Hepatocyte (in vitro differentiated cells): ENCODE results near the gene PAX3.
A peak's percentile ranks its signal among the peaks of the same experiment; 100 is the strongest.

ENCODE experiments used
- EZH2 ChIP-seq: fragments of 200-600 bp; sonication (generic); IDR thresholded peaks from 2 replicates; pipeline ENCODE4 v1.6.1; 2016; ENCODE audit warnings: antibody characterized with exemption, mild to moderate bottlenecking, borderline replicate concordance
- EZH2phosphoT487 ChIP-seq: fragments of 200-600 bp; sonication (generic); IDR thresholded peaks from one replicate; pipeline ENCODE4 v1.6.1; 2018; ENCODE audit warnings: antibody characterized with exemption, mild to moderate bottlenecking, low read depth, moderate library complexity; ENCODE audit not compliant: unreplicated experiment, severe bottlenecking
- TF ChIP-seq, protein P1 (sequence below): fragments of 200-600 bp; sonication (generic); IDR thresholded peaks from 2 replicates; pipeline ENCODE4 v1.5.1; 2016; ENCODE audit warnings: antibody characterized with exemption, mild to moderate bottlenecking; ENCODE audit not compliant: poor library complexity

GRCh38 chr2:222302178-222303018 is 3.6 kb upstream of the PAX3 start:
- TF ChIP-seq, protein P1, sequence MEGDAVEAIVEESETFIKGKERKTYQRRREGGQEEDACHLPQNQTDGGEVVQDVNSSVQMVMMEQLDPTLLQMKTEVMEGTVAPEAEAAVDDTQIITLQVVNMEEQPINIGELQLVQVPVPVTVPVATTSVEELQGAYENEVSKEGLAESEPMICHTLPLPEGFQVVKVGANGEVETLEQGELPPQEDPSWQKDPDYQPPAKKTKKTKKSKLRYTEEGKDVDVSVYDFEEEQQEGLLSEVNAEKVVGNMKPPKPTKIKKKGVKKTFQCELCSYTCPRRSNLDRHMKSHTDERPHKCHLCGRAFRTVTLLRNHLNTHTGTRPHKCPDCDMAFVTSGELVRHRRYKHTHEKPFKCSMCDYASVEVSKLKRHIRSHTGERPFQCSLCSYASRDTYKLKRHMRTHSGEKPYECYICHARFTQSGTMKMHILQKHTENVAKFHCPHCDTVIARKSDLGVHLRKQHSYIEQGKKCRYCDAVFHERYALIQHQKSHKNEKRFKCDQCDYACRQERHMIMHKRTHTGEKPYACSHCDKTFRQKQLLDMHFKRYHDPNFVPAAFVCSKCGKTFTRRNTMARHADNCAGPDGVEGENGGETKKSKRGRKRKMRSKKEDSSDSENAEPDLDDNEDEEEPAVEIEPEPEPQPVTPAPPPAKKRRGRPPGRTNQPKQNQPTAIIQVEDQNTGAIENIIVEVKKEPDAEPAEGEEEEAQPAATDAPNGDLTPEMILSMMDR: no peak
- TF ChIP-seq EZH2 (peak; percentile 77), EZH2phosphoT487 (no peak)
